MV-4-11 (cell line): ENCODE data around the gene HIVEP2.
A peak's percentile ranks its signal among the peaks of the same experiment; 100 is the strongest.

Experiments
- DNase-seq: peaks from one replicate; lab custom pipeline; 2025; lab: John Stamatoyannopoulos, UW

HIVEP2 gene

GRCh38 chr6:142738731-142739130 lies 206.2 kb downstream of the HIVEP2 start:
- DNase-seq: no peak

- no peak for DNase-seq
Observed at GRCh38 chr6:142738035-142738396, 207.0 kb downstream of the HIVEP2 start.

- peak; percentile 20 for DNase-seq
Observed at GRCh38 chr6:142737368-142738034, 207.5 kb downstream of the HIVEP2 start.

GRCh38 chr6:142735204-142735603 lies 209.8 kb downstream of the HIVEP2 start:
- no peak for DNase-seq

GRCh38 chr6:142732790-142733189 lies 212.2 kb downstream of the HIVEP2 start:
- DNase-seq: no peak

- DNase-seq: no peak
Observed at GRCh38 chr6:142731611-142732010, 213.4 kb downstream of the HIVEP2 start.

- DNase-seq: no peak
Observed at GRCh38 chr6:142729618-142730017, 215.4 kb downstream of the HIVEP2 start.

GRCh38 chr6:142728910-142729481 lies 216.0 kb downstream of the HIVEP2 start:
- DNase-seq: peak; percentile 31

- no peak for DNase-seq
Observed at GRCh38 chr6:142728364-142728763, 216.6 kb downstream of the HIVEP2 start.

- no peak for DNase-seq
Observed at GRCh38 chr6:142726616-142727015, 218.4 kb downstream of the HIVEP2 start.

- no peak for DNase-seq
Observed at GRCh38 chr6:142725024-142725770, 219.8 kb downstream of the HIVEP2 start.

- DNase-seq: no peak
Observed at GRCh38 chr6:142722841-142723240, 222.1 kb downstream of the HIVEP2 start.

GRCh38 chr6:142722012-142722411 lies 223.0 kb downstream of the HIVEP2 start:
- DNase-seq: peak; percentile 85

GRCh38 chr6:142721215-142721920 lies 223.6 kb downstream of the HIVEP2 start:
- peak; percentile 89 for DNase-seq

GRCh38 chr6:142718667-142719191 lies 226.2 kb downstream of the HIVEP2 start:
- no peak for DNase-seq

- DNase-seq: peak; percentile 15
Observed at GRCh38 chr6:142716097-142716496, 228.9 kb downstream of the HIVEP2 start.

GRCh38 chr6:142714951-142715785 lies 229.8 kb downstream of the HIVEP2 start:
- no peak for DNase-seq

- no peak for DNase-seq
Observed at GRCh38 chr6:142713959-142714358, 231.0 kb downstream of the HIVEP2 start.

GRCh38 chr6:142712231-142712630 lies 232.7 kb downstream of the HIVEP2 start:
- no peak for DNase-seq

- DNase-seq: no peak
Observed at GRCh38 chr6:142708651-142709050, 236.3 kb downstream of the HIVEP2 start.

GRCh38 chr6:142707255-142707654 lies 237.7 kb downstream of the HIVEP2 start:
- DNase-seq: no peak
